SK-N-SH (cell line): ENCODE data around the gene DMGDH. TPM values are rescaled to one million over a fixed set of nuclear protein-coding genes. Genes with fewer than 3 reads are reported as not detected.

Source experiments
- CTCF ChIA-PET: fragments of 300-600, 350-600 bp; formaldehyde crosslinking; extraction: SDS; loops from one replicate; lab custom pipeline; 2021; lab: Yijun Ruan, JAX
- POLR2A ChIA-PET: fragments of 350-600 bp; sonication (Branson Sonifier 250); formaldehyde crosslinking; extraction: SDS; loops from one replicate; lab custom pipeline; 2020; ENCODE audit warnings: antibody characterized with exemption, inconsistent platforms; lab: Yijun Ruan, JAX
- DNase-seq: peaks from one replicate; pipeline ENCODE4 v3.0.0; 2012
- H2AFZ ChIP-seq: fragments of 200-600 bp; sonication (generic); 2 replicates; pipeline ENCODE4 v1.8.1; 2016; ENCODE audit warnings: antibody characterized with exemption, mild to moderate bottlenecking, low read depth
- H3F3A ChIP-seq: fragments of 200-600 bp; sonication (generic); replicated peaks from 2 replicates; pipeline ENCODE3; 2016; ENCODE audit warnings: antibody characterized with exemption, mild to moderate bottlenecking; ENCODE audit not compliant: insufficient read depth
- H3K27ac ChIP-seq, 2 experiments: fragments of 200-500 bp in 1 of 2; fragments of 200-600 bp in 1 of 2; sonication (Bioruptor generic) in 1 of 2; sonication (generic), shearing (Covaris generic) in 1 of 2; 2 replicates each; pipeline versions ENCODE4 v1.5.1 to v1.6.1; 2014 to 2016; ENCODE audit warnings: low read depth in 2 of 2, inconsistent platforms in 1 of 2, low read length in 1 of 2, mild to moderate bottlenecking in 1 of 2, mixed read lengths in 1 of 2
- H3K27me3 ChIP-seq: fragments of 200-600 bp; sonication (generic), shearing (Covaris generic); 2 replicates; pipeline ENCODE4 v1.6.1; 2016; ENCODE audit warnings: mixed run types; ENCODE audit not compliant: insufficient read depth
- H3K36me3 ChIP-seq, 2 experiments: fragments of 200-500 bp in 1 of 2; fragments of 200-600 bp in 1 of 2; sonication (Bioruptor generic) in 1 of 2; sonication (generic) in 1 of 2; replicated peaks in 1 of 2; 2 replicates each; pipeline versions ENCODE3 to v1.5.1; 2014 to 2016; ENCODE audit warnings: low read length in 1 of 2, mild to moderate bottlenecking in 1 of 2; ENCODE audit not compliant: insufficient read depth in 2 of 2, control insufficient read depth in 1 of 2
- H3K4me1 ChIP-seq, 2 experiments: fragments of 200-500 bp in 1 of 2; fragments of 200-600 bp in 1 of 2; sonication (Bioruptor generic) in 1 of 2; sonication (generic), shearing (Covaris generic) in 1 of 2; 2 replicates each; pipeline versions ENCODE4 v1.5.1 to v1.6.1; 2014 to 2016; ENCODE audit warnings: low read depth in 1 of 2, low read length in 1 of 2, mixed run types in 1 of 2; ENCODE audit not compliant: insufficient read depth in 2 of 2, control insufficient read depth in 1 of 2
- H3K4me2 ChIP-seq: fragments of 200-600 bp; sonication (generic), shearing (Covaris generic); 2 replicates; pipeline ENCODE4 v1.6.1; 2017; ENCODE audit warnings: mixed run types
- H3K4me3 ChIP-seq, 2 experiments: fragments of 200-500 bp in 1 of 2; fragments of 200-600 bp in 1 of 2; sonication (Bioruptor generic) in 1 of 2; sonication (generic), shearing (Covaris generic) in 1 of 2; 2 replicates each; pipeline versions ENCODE4 v1.5.1 to v1.8.1; 2014 to 2016; ENCODE audit warnings: low read depth in 2 of 2, inconsistent platforms in 1 of 2, low read length in 1 of 2, mild to moderate bottlenecking in 1 of 2, mixed read lengths in 1 of 2, moderate library complexity in 1 of 2
- H3K79me2 ChIP-seq: fragments of 200-600 bp; sonication (generic); 2 replicates; pipeline ENCODE4 v1.8.1; 2017; ENCODE audit warnings: mild to moderate bottlenecking; ENCODE audit not compliant: insufficient read depth
- H3K9ac ChIP-seq: fragments of 200-600 bp; sonication (generic); 2 replicates; pipeline ENCODE4 v1.6.1; 2017; ENCODE audit warnings: mixed run types
- H3K9me2 ChIP-seq: fragments of 200-600 bp; sonication (generic); 2 replicates; pipeline ENCODE4 v1.6.1; 2017; ENCODE audit warnings: mixed run types
- H3K9me3 ChIP-seq: fragments of 200-600 bp; sonication (generic); 2 replicates; pipeline ENCODE4 v1.6.1; 2017; ENCODE audit warnings: mixed run types, mild to moderate bottlenecking, moderate library complexity
- H4K20me1 ChIP-seq: fragments of 200-600 bp; sonication (generic); 2 replicates; pipeline ENCODE4 v1.6.1; 2017; ENCODE audit warnings: mild to moderate bottlenecking, mixed run types; ENCODE audit not compliant: insufficient read depth
- EP300 ChIP-seq, 2 experiments: IDR thresholded peaks; 2 replicates each; pipeline versions ENCODE4 v1.4.0 to v1.6.1; 2012; ENCODE audit warnings: borderline replicate concordance in 1 of 2, low read depth in 1 of 2, low read length in 1 of 2
- FOXJ3 ChIP-seq: sonication (generic); formaldehyde crosslinking; IDR thresholded peaks from 2 replicates; pipeline ENCODE4 v1.5.1; 2020; ENCODE audit warnings: mild to moderate bottlenecking, missing genetic modification reagents
- MAX ChIP-seq: IDR thresholded peaks from 2 replicates; pipeline ENCODE4 v1.4.0; 2012; ENCODE audit warnings: low read depth
- MEF2A ChIP-seq: IDR thresholded peaks from 2 replicates; pipeline ENCODE4 v1.4.0; 2012; ENCODE audit warnings: low read depth, borderline replicate concordance
- NFIC ChIP-seq: IDR thresholded peaks from 2 replicates; pipeline ENCODE4 v1.4.0; 2012; ENCODE audit warnings: borderline replicate concordance
- NRF1 ChIP-seq: IDR thresholded peaks from 2 replicates; pipeline ENCODE4 v1.6.1; 2012; ENCODE audit warnings: low read depth, mild to moderate bottlenecking, low read length
- PBX3 ChIP-seq: IDR thresholded peaks from 2 replicates; pipeline ENCODE4; 2012
- RAD21 ChIP-seq: IDR thresholded peaks from 2 replicates; pipeline ENCODE4 v1.6.1; 2012; ENCODE audit warnings: mild to moderate bottlenecking, low read length
- REST ChIP-seq: IDR thresholded peaks from 2 replicates; pipeline ENCODE4 v1.6.1; 2012; ENCODE audit warnings: mild to moderate bottlenecking, low read depth, low read length, moderate library complexity
- RXRA ChIP-seq: IDR thresholded peaks from 2 replicates; pipeline ENCODE4 v1.4.0; 2012; ENCODE audit warnings: low read depth, mild to moderate bottlenecking, borderline replicate concordance
- USF2 ChIP-seq: fragments of 150-350 bp; IDR thresholded peaks from 2 replicates; pipeline ENCODE4 v1.6.1; 2017; ENCODE audit warnings: antibody characterized with exemption, low read length, low read depth, borderline replicate concordance
- ZBTB33 ChIP-seq: IDR thresholded peaks from 2 replicates; pipeline ENCODE4 v1.4.0; 2012; ENCODE audit warnings: low read depth, borderline replicate concordance
- WGBS: methylation state at CpG from one replicate; pipeline ENCODE4 v1.1.6; 2017; ENCODE audit warnings: low lambda C conversion rate; 5-methylcytosine and 5-hydroxymethylcytosine counted together
- polyA plus RNA-seq, 3 experiments: library from polyadenylated mRNA; depleted of rRNA; stranded (reverse); fragments of >200 nt; gene quantifications; 2 replicates each; pipeline ENCODE4 v1.2.3, GENCODE V29; 2012

The DMGDH gene
- polyA plus RNA-seq, 1 of the 3 experiments (the other 2 are of a cell fraction): 0.56 TPM

- Histone ChIP-seq H3K9me3 (no peaks in the 10 kb centered on the region), H3F3A (peaks cover 4% of the 10 kb centered on the region), H3K36me3 (no peaks in the 10 kb centered on the region), H2AFZ (no peak overlapping the region), H3K27ac (no peak overlapping the region), H3K4me1 (peaks cover 0 to 2% of the 10 kb centered on the region in 2 experiments; a peak in 1 of 4 replicates), H3K4me2 (no peak overlapping the region), H3K27me3 (no peaks in the 10 kb centered on the region), H3K79me2 (no peaks in the 10 kb centered on the region), H3K4me3 (no peak overlapping the region), H4K20me1 (no peaks in the 10 kb centered on the region), H3K9ac (no peak overlapping the region), H3K9me2 (no peaks in the 10 kb centered on the region)
- POLR2A ChIA-PET: no interaction called here
- 57% methylated on average over 3 of the region's 3 CpGs for WGBS
- TF ChIP-seq RAD21 (no peak), NFIC (no peak), ZBTB33 (no peak), REST (no peak), FOXJ3 (CRISPR knock-in tag) (no peak), MAX (no peak), RXRA (no peak), MEF2A (no peak)
- CTCF ChIA-PET: interaction anchor here (0.6 to 6.8 kb wide), 4 partner anchors 14 to 125 kb away, joined by 3 to 104 read pairs (median 6); no protein-coding TSS in a partner anchor
- no peak for DNase-seq
Observed at GRCh38 chr5:79008362-79008761, 61.1 kb downstream of the DMGDH start.

GRCh38 chr5:79007872-79008271 lies 61.6 kb downstream of the DMGDH start:
- Histone ChIP-seq H3K9me3 (no peaks in the 10 kb centered on the region), H3K27me3 (no peaks in the 10 kb centered on the region), H3K36me3 (no peaks in the 10 kb centered on the region), H3K79me2 (no peaks in the 10 kb centered on the region), H3F3A (peaks cover 4% of the 10 kb centered on the region), H3K4me2 (no peak overlapping the region), H3K27ac (no peak overlapping the region), H3K9ac (no peak overlapping the region), H2AFZ (no peak overlapping the region), H4K20me1 (no peaks in the 10 kb centered on the region), H3K9me2 (no peaks in the 10 kb centered on the region), H3K4me3 (no peak overlapping the region), H3K4me1 (peaks cover 0 to 2% of the 10 kb centered on the region in 2 experiments; a peak in 1 of 4 replicates)
- WGBS: 96% methylated on average over 3 of the region's 3 CpGs
- no peak for DNase-seq
- POLR2A ChIA-PET: no interaction called here
- TF ChIP-seq NRF1 (no peak), USF2 (no peak), EP300 (IDR thresholded peaks at IDR 0.05; ENCODE audit: borderline replicate concordance in 1 of 2, low read depth in 1 of 2, low read length in 1 of 2) (no peak), PBX3 (no peak)
- CTCF ChIA-PET: interaction anchor here (1.4 to 6.8 kb wide), 3 partner anchors 14 to 125 kb away, joined by 4 to 104 read pairs (median 9); no protein-coding TSS in a partner anchor
